ENCODE data around the gene AK3.
A peak's percentile ranks its signal among the peaks of the same experiment; 100 is the strongest.

Gene AK3

DNA sequence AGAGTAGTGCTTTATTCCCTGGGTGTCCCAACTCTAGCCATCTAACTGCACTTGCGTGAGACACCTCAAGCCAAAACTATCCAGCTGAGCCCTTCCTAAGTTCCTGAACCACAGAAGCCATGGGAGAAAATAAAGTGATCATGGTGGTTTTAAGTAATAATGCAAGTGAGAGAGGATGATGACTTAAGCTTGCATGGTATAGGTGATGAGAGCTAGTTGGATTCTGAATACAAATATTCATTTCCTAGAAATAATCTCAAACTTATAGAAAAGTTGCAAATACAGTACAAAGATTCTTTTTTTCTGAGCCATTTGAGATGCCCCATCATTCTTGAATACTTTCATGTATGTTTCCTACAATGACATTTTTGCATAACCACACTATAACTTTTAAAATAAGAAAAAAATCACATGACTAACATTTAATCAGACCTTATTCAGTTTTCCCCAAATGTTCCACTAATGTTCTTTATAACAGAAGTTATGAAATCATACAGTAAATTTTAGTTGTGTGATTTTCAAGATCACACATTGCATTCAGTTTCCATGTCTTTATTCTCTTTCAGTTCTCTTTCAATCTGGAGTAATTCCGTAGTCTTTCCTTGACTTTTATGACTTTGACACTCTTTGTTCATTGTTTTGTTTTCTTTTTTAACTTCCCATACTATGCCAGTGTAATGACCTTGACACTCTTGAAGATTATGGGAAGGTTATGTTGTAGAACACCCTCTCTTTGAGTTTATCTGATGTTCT lies 5.5 kb upstream of the AK3 start:
- DNase-seq: no peak

DNA sequence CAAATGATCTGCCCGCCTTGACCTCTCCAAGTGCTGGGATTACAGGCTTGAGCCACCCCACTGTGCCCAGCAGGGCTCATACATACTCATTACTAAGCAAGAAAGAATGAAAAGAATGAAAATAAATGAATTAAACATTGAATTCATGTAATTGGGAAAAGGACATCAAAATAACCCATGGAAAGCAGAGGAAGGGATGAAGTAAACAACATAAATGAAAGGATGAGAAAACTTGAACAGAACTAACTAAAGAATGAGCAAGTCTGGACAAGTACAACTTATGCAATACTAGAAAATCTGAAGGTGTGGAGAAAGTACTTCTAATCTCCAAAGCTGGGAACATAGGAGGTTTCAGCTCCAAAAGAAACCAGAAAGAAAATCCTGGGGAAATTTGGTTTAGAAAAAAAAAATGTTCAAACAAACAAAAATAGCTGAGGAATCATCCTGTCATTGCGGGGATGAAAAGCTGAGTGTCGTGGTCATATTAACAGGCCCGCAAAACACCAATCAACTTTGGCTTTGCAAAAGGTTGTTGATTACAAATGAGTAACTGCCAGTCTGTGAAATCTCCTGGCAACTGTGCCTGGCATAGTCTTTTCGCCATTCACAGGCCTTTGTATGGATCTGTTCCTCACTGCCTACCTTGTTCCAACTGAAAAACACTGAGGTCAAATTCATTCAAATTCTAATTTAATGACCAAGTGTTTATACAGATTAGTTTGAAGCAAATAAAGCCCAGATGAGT lies 2.3 kb upstream of the AK3 start:
- no peak for DNase-seq

DNA sequence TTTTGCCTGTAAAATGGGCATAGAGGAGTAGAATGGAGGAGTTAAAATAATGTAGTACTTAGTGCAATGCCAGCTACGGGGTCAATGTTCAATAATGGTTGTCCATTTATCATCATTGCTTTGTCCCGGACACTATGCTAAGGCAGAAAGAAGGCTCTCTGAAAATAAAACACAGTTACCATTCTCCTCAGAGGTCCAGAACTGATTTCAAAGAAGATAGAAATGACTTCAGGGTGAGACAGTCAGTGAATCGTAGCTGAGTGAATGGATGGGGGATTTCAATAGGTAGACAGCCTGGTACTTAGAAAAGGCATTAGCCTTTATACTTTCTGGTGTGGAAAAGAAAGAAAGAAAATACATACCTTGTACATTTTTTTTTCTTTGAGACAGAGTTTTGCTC lies 1.2 kb upstream of the AK3 start:
- DNase-seq: no peak

DNA sequence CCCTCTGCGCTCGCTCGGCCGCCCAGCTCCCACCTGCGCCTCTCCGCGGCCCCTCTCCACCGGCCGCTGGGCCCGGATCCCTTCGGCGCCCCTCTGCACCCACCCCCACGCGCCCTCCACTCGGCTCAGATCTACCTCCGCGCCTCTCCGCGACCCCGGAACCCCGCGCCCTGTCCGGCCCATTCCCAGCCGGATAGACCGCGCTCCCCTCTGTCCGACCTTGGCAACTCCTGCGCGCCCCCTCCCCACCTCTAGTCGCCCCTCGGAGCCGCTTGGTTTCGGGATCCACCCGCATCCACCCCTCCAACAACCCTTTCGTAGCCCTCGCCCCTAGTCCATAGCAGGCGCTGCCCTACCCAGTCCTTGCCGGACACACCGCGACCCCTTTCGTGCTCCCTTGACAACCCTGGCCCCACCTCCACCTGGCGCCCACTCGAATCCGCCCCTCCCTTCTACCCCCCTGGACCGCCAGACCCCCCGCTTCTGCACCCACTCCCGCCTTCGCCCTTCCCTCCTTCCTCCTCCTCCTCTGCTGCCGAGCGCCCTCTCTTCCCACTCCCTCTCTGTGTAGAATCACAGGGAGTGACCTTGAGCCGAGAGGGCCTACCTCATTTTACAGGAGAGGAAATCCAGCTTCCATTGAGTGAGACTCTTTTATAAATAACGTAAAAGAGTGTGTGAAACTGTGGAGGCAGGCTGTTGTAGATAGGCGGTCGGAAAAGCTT lies 525 bp upstream of the AK3 start:
- DNase-seq: peak; percentile 55

DNA sequence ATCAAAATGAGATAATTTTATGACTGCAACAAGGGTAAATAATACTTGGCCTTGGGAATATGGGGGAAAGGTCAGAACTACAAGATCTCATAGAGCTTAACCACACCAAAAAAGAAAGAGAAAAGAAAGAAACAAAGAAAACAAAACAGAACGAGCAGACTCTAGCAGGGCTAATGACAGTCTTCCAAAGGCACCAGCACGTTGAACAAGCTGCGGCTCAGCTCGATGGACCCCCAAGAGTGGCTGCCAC lies 689 bp downstream of the AK3 start:
- DNase-seq: no peak

DNA sequence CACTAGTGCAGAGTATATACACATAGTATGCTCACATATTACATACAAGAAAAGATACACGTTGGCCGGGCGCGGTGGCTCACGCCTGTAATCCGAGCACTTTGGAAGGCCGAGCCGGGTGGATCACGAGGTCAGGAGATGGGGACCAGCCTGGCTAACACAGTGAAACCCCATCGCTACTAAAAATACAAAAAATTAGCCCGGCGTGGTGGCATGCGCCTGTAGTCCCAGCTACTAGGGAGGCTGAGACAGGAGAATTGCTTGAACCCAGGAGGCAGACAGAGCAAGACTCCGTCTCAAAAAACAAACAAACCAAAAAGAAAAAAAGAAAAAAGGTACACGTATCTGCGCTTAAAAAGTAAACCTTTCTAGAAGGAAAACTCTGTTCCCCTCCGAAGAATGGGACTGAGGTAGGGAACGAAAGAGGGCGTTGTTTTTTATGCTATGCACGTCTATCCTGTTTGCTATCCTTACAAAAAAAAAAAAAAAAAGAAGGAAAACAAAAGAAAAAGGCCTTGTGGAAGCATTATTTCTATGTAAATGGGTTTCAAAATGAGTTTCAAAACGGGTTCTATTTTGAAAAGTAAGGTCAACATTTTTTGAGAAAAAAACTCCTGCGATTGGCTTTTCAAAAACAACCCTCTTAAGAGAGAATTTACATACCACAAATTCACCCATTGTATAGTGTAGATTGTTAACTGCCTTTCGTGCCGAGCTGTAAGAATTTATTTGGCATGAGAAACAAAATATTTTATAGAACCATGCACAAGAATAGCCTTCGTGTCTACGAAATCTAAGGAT lies 1.2 kb downstream of the AK3 start:
- DNase-seq: peak; percentile 28

DNA sequence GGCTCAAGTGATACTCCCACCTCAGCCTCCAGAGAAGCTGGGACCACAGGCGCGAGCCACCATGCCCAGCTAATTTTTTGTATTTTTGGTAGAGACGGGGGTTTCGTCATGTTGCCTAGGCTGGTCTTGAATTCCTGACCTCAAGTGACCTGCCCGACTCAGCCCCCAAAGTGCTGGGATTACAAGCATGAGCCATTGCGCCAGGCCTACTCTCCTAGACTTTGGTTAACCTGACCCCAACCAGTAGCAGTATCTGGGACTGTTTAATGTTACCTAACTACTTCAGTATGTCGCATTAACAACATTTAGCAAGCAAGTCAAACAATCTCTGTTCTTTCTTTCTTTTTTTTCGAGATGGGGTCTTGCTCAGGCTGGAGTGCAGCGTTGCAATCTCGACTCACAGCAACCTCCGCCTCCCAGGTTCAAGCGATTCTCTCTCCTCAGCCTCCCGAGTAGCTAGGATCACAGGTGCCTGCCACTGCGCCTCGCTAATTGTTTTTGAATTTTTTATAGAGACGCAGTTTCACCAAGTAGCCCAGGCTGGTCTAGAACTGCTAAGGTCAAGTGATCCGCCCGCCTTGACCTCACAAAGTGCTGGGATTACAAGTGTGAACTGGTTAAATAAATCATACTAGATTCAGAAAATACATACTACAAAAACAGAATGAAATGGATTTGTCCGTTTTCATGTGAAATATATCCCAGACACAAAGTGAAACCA lies 2.0 kb downstream of the AK3 start:
- DNase-seq: no peak

DNA sequence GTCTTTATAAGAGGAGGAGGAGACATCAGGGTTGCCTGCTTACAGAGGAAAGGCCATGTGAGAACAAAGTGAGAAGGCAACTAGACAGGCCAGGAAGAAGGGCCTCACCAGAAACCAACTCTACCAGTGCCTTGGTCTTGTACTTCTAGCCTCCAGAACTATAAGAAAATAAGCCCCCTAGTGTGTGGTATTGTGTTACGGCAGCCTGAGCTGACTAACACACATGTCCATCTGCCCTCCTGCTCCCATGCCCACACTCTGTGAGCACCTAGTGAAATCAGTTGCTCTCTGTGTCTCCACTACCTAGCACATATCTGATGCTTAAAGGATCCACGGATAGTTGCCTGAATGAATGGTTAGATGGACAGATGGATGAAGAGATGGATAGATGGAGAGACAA lies 6.9 kb downstream of the AK3 start:
- no peak for DNase-seq

DNA sequence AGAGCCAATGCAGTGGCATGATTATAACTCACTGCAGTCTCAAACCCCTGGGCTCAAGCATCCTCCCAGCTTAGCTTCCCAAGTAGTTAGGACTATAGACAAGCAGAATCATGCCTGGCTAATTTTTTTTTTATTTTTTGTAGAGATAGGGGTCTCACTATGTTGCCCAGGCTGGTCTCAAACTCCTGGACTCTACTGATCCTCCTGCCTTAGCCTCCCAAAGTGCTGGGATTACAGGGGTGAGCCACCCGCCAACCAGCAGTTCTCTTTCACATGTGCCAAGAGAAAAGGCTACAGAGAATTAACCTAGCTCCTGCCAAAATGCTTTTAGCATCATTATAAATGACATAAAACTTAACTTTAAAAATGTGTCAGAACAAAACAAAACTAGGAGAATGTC lies 8.1 kb downstream of the AK3 start:
- no peak for DNase-seq

DNA sequence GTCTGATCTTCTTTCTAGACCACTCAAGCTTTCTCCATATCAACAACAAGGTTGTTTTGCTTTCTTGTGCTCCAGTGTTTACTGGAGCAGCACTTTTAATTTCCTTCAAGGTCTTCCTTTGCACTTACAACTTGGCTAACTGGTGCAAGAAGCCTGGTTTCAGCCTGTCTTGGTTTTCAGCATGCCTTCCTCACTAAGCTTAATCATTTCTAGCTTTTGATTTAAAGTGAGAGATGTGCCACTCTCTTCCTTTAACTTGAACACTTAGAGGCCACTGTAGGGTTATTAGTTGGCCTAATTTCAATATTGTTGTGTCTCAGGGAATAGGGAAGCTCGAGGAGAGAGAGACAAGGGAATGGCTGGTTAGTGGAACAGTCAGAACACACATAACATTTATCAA lies 13.4 kb downstream of the AK3 start:
- no peak for DNase-seq

DNA sequence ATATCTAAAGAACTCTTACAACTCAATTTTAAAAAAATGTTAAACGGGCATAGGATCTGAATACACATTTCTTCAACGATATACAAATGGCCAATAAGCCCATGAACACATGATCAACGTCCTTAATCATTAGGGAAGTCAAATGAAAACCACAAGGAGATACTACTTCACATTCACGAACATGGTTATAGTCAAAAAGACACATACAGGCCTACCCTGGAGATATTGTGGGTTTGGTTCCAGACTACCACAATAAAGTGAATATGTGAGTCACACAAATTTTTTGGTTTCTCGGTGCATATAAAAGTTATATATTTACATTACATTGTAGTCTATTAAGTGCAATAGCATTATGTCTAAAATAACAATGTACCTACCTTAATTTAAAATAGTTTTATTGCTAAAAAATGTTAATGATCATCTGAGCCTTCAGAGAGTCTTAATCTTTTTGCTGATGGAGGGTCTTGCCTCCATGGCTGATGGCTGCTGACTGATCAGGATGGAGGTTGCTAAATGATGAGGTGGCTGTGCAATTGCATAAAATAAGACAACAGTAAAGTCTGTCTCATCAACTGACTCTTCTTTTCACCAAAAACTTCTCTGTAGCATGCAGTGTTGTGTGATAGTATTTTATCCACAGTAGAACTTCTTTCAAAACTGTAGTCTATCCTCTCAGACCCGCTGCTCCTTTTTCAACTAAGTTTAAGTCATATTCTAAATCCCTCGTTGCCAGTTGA lies 15.1 kb downstream of the AK3 start:
- peak; percentile 21 for DNase-seq

DNA sequence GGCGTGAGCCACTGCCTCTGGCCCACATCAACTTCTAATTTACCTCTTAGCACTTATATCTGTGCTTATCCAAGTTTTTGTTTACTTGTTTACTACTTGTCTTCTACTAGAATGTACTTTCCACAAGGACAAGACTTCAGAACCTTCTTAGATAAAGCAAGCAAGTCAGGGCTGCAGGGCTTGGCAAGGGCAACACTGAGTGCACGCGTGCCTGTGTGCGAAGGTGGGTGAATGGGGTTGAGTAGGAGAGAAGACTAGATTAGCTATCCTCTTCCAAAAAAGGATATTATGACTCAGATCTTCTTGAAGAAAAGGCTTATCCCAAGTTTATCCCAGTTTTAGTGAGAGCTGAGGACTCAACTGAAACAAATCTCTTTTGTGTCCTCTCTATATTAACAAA lies 19.3 kb downstream of the AK3 start:
- no peak for DNase-seq

DNA sequence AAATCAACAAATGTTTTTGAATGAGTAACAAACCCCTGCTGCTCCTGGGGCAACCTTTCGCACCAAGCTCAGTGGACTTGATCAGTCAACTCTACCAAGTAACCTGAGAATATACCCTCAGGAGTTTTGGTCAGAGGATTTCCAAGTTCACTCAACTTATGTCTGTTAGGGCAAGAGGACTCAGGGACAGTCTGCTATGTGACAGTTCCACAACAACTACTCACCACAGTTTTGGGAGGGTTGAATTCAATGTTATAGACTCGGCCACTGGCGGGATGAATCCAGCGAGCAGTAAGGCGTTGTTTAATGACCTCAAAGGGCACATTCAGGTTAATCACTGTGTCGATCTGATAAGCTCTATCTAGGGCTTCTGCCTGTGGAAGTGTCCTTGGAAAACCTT lies 22.1 kb downstream of the AK3 start:
- no peak for DNase-seq

DNA sequence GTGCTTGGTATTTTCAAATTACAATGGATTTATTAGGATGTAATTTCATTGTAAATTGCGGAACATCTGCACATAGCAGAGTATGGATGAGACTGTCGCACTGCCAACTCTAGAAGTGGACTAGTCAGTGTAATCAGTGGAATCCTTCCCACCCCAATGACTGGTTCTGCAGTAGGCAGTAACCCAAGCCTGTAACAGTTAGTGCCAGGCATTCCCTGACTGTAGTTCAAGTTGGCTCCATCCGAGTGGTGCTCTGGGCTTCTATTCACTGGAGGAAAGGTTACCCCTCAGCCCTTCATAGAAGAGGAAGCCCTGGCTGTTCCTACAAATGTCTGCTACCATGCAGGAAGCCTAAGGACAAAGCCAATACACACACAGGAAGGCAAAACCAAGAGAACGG lies 23.2 kb downstream of the AK3 start:
- no peak for DNase-seq

DNA sequence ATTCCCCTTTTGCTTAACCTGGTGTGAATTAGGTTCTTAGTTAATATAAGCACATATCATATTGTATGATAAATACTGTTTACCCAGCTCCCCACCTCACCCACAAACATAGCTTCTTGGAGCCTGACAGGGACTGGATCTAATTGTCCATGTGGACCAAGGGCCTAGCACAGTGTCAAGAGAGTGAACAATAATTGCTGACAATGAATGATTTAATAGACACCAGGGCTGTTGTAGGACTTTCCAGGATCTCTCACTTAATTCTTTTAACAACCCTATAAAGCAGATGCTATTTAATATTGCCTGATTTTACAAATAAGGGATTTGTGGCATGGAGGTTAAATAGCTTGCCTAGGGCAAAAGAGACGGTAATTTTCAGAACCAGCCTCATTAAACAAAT lies 24.8 kb downstream of the AK3 start:
- no peak for DNase-seq

DNA sequence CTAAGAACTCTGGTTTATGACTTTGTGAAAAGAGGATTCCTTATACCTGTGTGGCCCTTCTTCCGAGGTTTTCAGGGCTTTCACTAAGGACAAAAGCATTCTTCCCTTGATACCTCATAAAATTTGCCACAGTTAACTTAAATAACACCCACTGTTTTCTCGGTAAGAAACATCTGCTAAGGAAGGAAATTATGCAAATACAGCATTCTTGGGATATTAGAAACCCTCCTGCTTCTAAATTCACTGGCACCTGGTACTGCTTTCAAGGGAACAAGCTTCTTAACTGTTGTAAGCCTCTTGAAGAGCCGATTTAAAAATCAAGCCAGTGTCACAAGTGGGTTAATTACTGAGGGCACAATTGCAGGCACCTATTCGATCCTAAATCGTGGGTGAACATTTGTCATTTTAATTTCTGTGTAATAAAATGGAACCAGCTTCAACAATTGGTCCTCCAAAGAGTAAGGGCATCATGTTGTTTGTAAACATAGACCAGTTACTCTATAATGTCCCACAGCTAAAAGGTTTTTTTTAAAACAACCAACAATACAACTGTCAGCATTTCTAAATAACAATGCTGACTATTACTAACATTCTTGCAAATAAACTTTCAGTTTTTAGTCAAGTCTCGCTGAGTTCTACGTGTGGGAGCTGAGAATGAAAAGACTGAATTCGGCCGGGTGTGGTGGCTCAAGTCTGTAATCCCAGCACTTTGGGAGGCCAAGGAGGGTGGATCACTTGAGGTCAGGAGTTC lies 26.6 kb downstream of the AK3 start:
- DNase-seq: no peak

DNA sequence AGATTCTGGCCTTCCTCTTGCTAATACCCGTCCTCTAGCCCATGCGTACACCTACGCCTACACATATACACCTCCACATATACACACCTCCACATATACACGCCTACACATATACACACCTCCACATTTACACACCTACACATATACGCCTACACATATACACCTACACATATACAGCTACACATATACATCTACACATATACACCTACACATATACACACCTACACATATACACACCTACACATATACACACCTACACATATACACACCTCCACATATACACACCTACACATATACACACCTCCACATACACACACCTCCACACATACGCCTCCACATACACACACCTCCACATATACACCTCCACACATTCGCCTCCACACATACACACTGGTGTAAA lies 27.2 kb downstream of the AK3 start:
- no peak for DNase-seq

DNA sequence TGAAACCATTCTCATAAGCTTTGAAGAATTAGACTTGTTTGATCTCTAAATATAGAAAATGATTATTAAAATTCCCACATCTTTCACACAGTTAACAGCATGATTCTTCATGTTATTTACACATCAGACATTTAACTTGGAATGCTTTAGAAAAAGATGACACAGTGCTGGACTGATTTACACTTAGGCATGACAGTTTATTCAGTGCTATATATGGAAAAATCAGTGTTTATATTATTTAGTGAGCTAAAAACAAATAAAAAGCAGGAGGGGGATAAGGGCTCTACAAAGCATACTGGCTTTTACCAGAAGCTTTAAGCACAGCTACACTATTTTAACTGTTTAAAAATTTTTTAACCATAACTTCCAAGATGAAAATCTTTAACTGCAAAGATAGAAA lies 31.6 kb downstream of the AK3 start:
- DNase-seq: no peak

DNA sequence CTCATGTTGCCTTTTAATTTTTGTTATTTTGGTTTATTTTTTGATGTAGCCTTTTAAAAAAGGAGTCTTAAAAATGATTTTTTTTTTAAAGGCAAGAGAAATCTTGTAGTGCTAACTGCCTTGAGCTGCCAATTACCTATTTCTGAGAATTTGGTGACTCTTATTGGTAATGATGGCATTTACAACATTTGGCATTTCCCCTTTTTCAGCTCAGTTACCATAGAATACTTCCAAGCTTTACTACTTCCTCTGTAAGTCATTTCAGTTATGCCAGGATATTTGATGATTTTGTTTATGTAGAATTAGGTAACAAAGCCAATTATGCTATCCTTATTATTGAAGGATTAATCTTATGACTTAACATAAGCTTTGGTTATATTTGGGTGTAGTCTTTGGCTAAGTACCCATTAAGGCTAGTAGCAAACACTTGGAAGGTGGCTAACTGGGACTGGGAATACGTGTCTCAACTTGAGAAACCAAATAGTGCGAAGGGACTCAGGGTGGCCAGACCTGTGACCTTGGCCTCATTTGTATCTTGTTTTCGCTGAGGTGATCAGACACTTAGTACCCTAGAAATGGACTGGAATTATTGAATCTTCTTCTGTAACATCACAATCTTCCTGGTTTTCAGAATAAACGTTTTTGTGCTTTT lies 33.9 kb downstream of the AK3 start:
- DNase-seq: peak; percentile 63

DNA sequence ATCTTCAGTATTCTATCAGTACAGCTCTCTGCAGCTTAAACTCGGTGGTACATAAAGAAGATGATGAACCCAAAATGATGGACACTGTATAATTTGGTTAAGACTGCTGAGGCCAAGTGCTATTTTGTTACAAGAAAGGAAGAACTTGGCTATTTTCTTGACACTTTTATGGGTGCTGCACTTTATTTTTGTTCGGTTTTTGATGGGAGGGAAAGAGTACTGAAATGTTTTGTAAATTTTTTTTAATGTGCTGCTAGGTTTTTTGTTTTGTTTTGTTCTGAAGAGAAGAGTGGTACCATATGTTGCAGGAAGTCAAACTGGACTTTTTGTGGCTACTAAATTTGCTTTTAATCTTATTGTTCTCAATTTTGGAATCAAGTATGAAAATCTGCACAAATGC lies 35.0 kb downstream of the AK3 start:
- DNase-seq: no peak

DNA sequence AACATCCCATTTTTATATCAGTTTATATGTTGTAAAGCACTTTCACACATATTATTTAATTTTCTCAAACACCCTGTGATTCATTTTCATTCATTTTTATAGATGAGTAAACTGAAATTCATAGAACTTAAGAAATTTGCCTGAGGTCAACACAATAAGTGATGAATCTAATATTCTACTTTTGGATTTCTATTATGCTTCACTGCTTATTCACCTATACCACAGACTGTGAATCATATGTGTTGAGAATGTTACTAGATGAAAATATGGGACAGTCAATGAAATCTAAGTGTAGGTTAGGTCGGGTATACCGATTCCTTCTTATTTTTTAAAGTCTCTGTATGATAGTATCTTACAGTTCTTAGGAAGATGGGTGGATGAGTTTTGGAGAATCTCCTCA lies 36.9 kb downstream of the AK3 start:
- no peak for DNase-seq
